Measurements from ENCODE around the gene LY6G6D. TPM values are rescaled to one million over a fixed set of nuclear protein-coding genes. Genes with fewer than 3 reads are reported as not detected.
A peak's percentile ranks its signal among the peaks of the same experiment; 100 is the strongest.

Gene LY6G6D
- total and polyA plus RNA-seq, 2 donors (not counting 1 experiment from before 2014, with no cell fraction given), result not detected

GRCh38 chr6:31730631-31731086, 15.5 kb downstream of the LY6G6D start:
- intact Hi-C loops (cut with micrococcal nuclease), result loop anchor here (1.0 to 10.0 kb wide), 4 partner anchors 8 to 464 kb away; partner anchors contain the start of genes DXO, GPSM3, LY6G5C and PBX2
- CTCF ChIA-PET, result interaction anchor here (0.6 to 6.3 kb wide), 16 partner anchors 8 to 132 kb away, joined by 3 to 90 read pairs (median 4); partner anchors contain the start of genes ABHD16A, CLIC1, GPANK1 and HSPA1A
- H3K4me3 ChIP-seq (ENCODE audit: control extremely low read depth in 1 of 5, extremely low read depth in 1 of 5, insufficient read depth in 1 of 5, low read depth in 2 of 5, low read length in 4 of 5), result no peak overlapping the region

DNA sequence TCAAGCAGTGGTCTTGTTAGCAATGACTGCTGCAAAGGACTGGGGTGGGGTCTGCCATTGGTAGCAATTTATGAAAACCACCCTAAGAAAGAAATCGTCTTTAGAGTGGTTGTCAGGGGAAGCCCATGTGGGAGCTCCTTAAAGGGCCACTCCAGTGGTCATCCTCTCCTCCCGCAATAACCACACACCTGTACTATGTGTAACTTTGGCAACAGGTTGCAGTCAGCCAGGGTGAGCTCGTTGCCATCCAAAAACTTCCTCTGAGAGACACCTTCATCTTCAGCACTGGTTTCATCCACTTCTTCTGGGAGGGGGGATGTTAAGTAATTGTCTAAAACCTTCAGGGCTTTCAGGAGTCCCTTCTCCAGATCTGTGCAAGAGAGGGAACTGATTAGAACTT, 16.9 kb downstream of the LY6G6D start:
- H4K20me1 ChIP-seq (ENCODE audit: control insufficient read depth, insufficient read depth, low read length, poor library complexity, severe bottlenecking), result peaks cover 15% of the 10 kb centered on the region
- Mint-ChIP-seq H3K9me3 (ENCODE audit: insufficient read depth) (no peaks in the 10 kb centered on the region), H3K4me1 (peaks cover 77% of the 10 kb centered on the region), H3K4me3 (peak overlapping the region; percentile 15), H3K27me3 (no peaks in the 10 kb centered on the region), H3K27ac (peak overlapping the region; percentile 63)
- ChIA-PET POLR2A (interaction anchor here (0.7 kb wide), 1 partner anchor 63 kb away, joined by 3 read pairs; no protein-coding TSS in a partner anchor), CTCF (interaction anchor here (0.8 to 6.3 kb wide), 4 partner anchors 7 to 181 kb away, joined by 3 to 90 read pairs (median 40); partner anchors contain the start of genes CLIC1 and MSH5)
- H3K4me2 ChIP-seq (replicated peaks; ENCODE audit: low read depth, low read length, poor library complexity, severe bottlenecking), result no peak overlapping the region
- WGBS (ENCODE audit: insufficient coverage), result no CpG with 5 or more reads among the region's 3 CpGs
- peaks cover 46 to 56% of the 10 kb centered on the region in 2 donors for H3K4me1 ChIP-seq (ENCODE audit: control insufficient read depth in 2 of 2, insufficient read depth in 2 of 2, low read length in 2 of 2)
- peaks cover 4 to 41% of the 10 kb centered on the region in 2 experiments for H3K36me3 ChIP-seq (replicated peaks in 1 of 2; ENCODE audit: control extremely low read depth in 1 of 2, control insufficient read depth in 1 of 2, extremely low read depth in 1 of 2, insufficient read depth in 2 of 2, low read length in 1 of 2)
- no peaks in the 10 kb centered on the region for H3K27me3 ChIP-seq (replicated peaks in 1 of 4; ENCODE audit: control extremely low read depth in 1 of 4, control insufficient read depth in 3 of 4, insufficient read depth in 4 of 4, low read length in 3 of 4)
- H3K27ac ChIP-seq (ENCODE audit: low read length in 2 of 2), result no peak overlapping the region
- ATAC-seq (ENCODE audit: low read depth), result no peak
- intact Hi-C loops (cut with micrococcal nuclease), result loop anchor here (10.0 kb wide), 2 partner anchors 243 to 463 kb away; partner anchors contain the start of genes DXO, GPSM3 and PBX2
- H3K9me3 ChIP-seq (ENCODE audit: control extremely low read depth in 1 of 3, control insufficient read depth in 2 of 3, insufficient read depth in 1 of 3, low read length in 2 of 3), result no peaks in the 10 kb centered on the region
- peaks cover 58% of the 10 kb centered on the region for H3K79me2 ChIP-seq (ENCODE audit: control insufficient read depth, insufficient read depth, low read length)
- H3K4me3 ChIP-seq (ENCODE audit: control extremely low read depth in 1 of 5, extremely low read depth in 1 of 5, insufficient read depth in 1 of 5, low read depth in 2 of 5, low read length in 4 of 5), result no peak overlapping the region
- TF ChIP-seq EZH2 (IDR thresholded peaks at IDR 0.05; ENCODE audit: borderline replicate concordance, insufficient read depth, low read depth, low read length, poor library complexity, severe bottlenecking), result no peak
- TF ChIP-seq, protein P1, sequence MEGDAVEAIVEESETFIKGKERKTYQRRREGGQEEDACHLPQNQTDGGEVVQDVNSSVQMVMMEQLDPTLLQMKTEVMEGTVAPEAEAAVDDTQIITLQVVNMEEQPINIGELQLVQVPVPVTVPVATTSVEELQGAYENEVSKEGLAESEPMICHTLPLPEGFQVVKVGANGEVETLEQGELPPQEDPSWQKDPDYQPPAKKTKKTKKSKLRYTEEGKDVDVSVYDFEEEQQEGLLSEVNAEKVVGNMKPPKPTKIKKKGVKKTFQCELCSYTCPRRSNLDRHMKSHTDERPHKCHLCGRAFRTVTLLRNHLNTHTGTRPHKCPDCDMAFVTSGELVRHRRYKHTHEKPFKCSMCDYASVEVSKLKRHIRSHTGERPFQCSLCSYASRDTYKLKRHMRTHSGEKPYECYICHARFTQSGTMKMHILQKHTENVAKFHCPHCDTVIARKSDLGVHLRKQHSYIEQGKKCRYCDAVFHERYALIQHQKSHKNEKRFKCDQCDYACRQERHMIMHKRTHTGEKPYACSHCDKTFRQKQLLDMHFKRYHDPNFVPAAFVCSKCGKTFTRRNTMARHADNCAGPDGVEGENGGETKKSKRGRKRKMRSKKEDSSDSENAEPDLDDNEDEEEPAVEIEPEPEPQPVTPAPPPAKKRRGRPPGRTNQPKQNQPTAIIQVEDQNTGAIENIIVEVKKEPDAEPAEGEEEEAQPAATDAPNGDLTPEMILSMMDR (IDR thresholded peaks at IDR 0.05), result no peak
- H3K9ac ChIP-seq (ENCODE audit: low read length), result no peak overlapping the region
- no peak overlapping the region for H2AFZ ChIP-seq (ENCODE audit: insufficient read depth, low read depth, low read length, poor library complexity, severe bottlenecking)
- DNase-seq, result no peak

More at GRCh38 chr6:31730631-31731086, 15.5 kb downstream of the LY6G6D start:
- Mint-ChIP-seq H3K4me3 (peak overlapping the region; percentile 99), H3K9me3 (ENCODE audit: insufficient read depth) (no peaks in the 10 kb centered on the region), H3K27ac (peak overlapping the region; percentile 97), H3K27me3 (no peaks in the 10 kb centered on the region), H3K4me1 (peaks cover 78% of the 10 kb centered on the region)
- H4K20me1 ChIP-seq (ENCODE audit: control insufficient read depth, insufficient read depth, low read length, poor library complexity, severe bottlenecking), result peaks cover 15% of the 10 kb centered on the region
- no peaks in the 10 kb centered on the region for H3K27me3 ChIP-seq (replicated peaks in 1 of 4; ENCODE audit: control extremely low read depth in 1 of 4, control insufficient read depth in 3 of 4, insufficient read depth in 4 of 4, low read length in 3 of 4)
- POLR2A ChIA-PET, result interaction anchor here (0.6 to 2.5 kb wide), 10 partner anchors 9 to 174 kb away, joined by 3 to 28 read pairs (median 8); partner anchors contain the start of genes ABHD16A, HSPA1A, HSPA1L and MSH5
- no peak overlapping the region for H2AFZ ChIP-seq (ENCODE audit: insufficient read depth, low read depth, low read length, poor library complexity, severe bottlenecking)
- WGBS (ENCODE audit: insufficient coverage), result 100% methylated on average over 5 of the region's 11 CpGs
- no peak for ATAC-seq (ENCODE audit: low read depth)
- H3K4me1 ChIP-seq (ENCODE audit: control insufficient read depth in 2 of 2, insufficient read depth in 2 of 2, low read length in 2 of 2), result peaks cover 50 to 61% of the 10 kb centered on the region in 2 donors
- H3K36me3 ChIP-seq (replicated peaks in 1 of 2; ENCODE audit: control extremely low read depth in 1 of 2, control insufficient read depth in 1 of 2, extremely low read depth in 1 of 2, insufficient read depth in 2 of 2, low read length in 1 of 2), result peaks cover 4 to 55% of the 10 kb centered on the region in 2 experiments
- no peak for DNase-seq
- peak overlapping the region; percentile 78 to 82 for H3K27ac ChIP-seq (ENCODE audit: low read length in 2 of 2)
- peak overlapping the region; percentile 88 for H3K4me2 ChIP-seq (replicated peaks; ENCODE audit: low read depth, low read length, poor library complexity, severe bottlenecking)
- no peak for TF ChIP-seq EZH2 (IDR thresholded peaks at IDR 0.05; ENCODE audit: borderline replicate concordance, insufficient read depth, low read depth, low read length, poor library complexity, severe bottlenecking)
- TF ChIP-seq, protein P1 (IDR thresholded peaks at IDR 0.05), result no peak
- H3K9me3 ChIP-seq (ENCODE audit: control extremely low read depth in 1 of 3, control insufficient read depth in 2 of 3, insufficient read depth in 1 of 3, low read length in 2 of 3), result no peaks in the 10 kb centered on the region
- peak overlapping the region; percentile 90 for H3K9ac ChIP-seq (ENCODE audit: low read length)
- peaks cover 49% of the 10 kb centered on the region for H3K79me2 ChIP-seq (ENCODE audit: control insufficient read depth, insufficient read depth, low read length)
